GM19455 (cell line): ENCODE results near the gene CFAP410.
"Not testable (repeated sequence)": the region's sequence is repeated elsewhere in the genome, so short reads cannot be mapped to it uniquely, and the experiment has no call there.

Source experiments
- ATAC-seq: cut with Tn5 transposase; IDR thresholded peaks from one replicate; pipeline ENCODE4 v1.9.1; 2021; ENCODE audit not compliant: unreplicated experiment

The CFAP410 gene

GRCh38 chr21:44351535-44352252 is 12.5 kb upstream of the CFAP410 start:
- ATAC-seq: no peak

- ATAC-seq: no peak
Observed at GRCh38 chr21:44350773-44351481, 11.7 kb upstream of the CFAP410 start.

- no peak for ATAC-seq
Observed at GRCh38 chr21:44349847-44350772, 10.9 kb upstream of the CFAP410 start.

- no peak for ATAC-seq
Observed at GRCh38 chr21:44349416-44349846, 10.2 kb upstream of the CFAP410 start.

GRCh38 chr21:44348861-44349260 is 9.7 kb upstream of the CFAP410 start:
- no peak for ATAC-seq

DNA sequence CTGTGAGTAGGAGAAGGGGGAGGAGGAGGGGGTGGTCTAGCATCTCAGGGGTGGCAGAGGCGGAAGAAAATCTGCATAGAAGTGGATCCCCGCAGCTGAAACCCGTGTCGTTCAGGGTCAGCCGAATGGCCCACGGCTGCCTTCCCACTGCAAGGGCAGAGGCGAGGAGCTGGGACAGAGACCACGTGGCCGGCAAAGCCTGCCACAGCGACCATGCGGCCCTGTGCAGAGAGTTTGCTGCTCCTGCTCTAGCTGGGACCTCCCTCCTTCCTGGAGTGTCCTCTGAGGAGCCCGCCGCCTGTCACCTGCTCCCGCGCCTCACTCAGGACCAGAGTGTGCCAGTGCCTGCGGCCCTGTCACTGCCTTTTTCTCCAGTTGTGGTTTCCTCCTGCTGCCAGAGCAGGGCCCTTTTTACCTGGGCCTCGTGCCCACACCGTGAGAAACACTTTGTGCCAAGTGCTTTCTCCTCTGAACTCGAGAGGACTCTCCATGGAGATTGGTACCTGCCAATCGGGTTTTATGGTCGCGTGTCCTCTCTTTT is 8.8 kb upstream of the CFAP410 start:
- no peak for ATAC-seq

DNA sequence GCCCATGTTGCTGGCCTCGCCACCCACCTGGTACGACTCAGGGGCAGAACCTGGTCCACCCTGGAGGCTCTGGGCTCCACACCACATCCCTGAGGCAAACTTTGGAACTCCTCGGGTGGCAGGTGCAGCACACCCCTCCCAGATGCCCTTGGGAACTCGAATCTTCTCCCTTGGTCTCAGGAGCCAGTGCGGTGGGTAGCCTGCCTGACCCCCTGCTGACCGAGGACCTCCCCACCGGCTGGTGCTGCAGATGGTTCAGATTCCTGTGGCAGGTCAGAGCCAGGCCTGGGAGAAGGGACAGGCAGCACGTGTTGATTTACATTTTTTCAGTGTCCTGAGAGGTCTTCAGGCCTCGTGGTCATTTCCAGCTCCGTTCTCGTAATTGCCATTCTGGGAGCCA is 6.3 kb upstream of the CFAP410 start:
- ATAC-seq: no peak

GRCh38 chr21:44344541-44345183 is 5.5 kb upstream of the CFAP410 start:
- ATAC-seq: no peak

DNA sequence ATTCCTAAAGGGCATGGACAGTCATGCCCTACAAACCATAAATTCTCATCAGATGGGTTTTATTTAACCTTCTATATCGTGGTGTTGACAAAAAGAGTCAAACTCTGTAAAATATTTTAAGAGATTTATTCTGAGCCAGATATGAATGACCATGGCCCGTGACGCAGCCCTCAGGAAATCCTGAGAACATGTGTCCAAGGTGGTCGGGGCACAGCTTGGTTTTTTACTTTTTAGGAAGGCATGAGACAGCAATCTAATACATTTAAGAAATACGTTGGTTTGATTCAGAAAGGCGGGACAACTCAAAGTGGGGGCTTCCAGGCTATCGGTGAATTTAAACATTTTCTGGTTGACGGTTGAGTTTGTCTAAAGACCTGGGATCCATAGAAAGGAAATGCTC is 3.8 kb upstream of the CFAP410 start:
- ATAC-seq: not testable (repeated sequence)

GRCh38 chr21:44341726-44342458 is 2.7 kb upstream of the CFAP410 start:
- not testable (repeated sequence) for ATAC-seq

GRCh38 chr21:44337941-44338895 is 972 bp downstream of the CFAP410 start:
- no peak for ATAC-seq

DNA sequence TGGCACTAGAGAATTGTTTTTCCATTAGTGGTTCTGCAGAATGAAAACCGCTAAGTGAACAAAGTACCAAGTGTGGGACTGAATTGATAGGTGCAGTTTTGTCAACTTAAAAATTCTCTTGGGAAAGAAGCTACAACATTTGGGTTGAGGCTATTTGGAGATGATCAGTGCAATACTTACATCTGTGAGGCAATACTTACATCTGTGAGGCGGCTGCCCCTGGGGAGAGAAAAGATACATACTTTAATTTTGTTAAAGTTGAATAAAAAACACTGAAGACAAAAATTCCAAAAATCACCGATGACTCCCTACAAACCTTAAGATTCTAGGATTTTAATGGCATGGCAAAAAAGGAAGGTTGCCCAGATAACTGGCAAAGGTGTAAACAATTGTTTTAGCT is 1.7 kb downstream of the CFAP410 start:
- no peak for ATAC-seq

DNA sequence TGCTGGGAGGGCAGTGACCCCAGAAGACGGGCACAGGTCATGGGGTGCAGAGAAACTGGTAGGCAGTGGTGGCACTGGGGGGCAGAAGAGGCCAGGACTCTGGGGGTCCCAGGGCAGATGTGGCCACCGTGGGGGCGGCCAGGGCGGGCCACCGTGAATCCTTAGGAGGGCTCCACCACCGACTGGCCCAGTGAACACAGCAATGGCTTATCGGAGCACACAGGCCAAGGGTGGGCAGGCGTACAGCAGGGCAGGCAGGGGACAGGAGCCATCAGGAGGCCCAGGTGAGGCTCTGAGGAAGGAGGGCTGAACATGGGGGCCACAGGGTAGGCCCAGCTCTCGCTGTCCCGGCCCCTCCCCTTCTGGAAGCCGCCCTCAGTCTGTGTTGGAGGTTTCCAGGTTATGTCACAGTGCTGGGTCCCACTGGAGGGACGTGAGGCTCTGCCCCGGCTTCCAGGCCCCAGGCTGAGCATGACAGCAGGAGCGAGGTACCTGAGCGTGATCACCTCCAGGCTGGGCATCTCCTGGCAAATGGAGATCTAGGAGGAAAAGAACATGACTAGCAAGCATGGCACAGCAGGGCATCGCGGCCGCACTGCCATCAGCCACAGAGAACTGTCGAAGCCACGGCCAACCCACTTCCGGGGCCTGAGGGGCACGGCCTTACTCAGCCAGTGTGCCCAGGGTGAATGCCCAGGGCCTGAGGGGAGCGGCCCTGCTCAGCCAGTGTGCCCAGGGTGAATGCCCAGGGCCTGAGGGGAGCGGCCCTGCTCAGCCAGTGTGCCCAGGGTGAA is 3.7 kb downstream of the CFAP410 start:
- no peak for ATAC-seq

DNA sequence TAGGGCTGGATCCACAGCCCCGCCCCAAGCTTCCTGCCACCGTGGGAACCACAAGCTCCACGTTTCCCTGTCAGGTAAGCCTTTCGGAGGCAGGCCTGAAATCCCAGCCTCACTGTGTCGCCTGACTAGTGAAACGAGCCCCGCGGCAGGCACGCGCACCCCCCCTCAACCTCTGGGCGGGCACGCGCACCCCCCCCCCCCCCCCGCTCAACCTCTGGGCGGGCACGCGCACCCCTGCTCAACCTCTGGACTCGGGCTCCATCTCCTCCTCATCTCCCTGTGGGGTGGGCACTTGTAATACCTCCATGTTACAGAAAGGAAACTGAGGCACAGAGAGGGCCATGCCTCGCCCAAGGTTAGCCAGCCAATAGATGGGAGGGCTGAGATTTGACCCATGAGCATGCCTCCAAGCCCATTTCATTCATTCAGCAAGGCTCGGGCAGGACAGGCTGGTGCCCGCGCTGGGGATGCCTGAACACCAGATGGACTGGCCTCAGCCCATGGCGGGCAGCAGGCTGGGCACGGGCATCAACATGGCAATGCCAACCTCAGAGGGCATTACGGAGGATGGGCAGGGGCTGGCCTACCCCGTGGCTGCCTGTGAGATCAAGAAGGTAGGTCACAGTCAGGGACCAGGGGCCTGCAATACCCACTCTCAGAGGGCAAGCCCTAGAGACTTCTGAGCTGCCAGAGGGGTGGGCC is 4.7 kb downstream of the CFAP410 start:
- no peak for ATAC-seq

DNA sequence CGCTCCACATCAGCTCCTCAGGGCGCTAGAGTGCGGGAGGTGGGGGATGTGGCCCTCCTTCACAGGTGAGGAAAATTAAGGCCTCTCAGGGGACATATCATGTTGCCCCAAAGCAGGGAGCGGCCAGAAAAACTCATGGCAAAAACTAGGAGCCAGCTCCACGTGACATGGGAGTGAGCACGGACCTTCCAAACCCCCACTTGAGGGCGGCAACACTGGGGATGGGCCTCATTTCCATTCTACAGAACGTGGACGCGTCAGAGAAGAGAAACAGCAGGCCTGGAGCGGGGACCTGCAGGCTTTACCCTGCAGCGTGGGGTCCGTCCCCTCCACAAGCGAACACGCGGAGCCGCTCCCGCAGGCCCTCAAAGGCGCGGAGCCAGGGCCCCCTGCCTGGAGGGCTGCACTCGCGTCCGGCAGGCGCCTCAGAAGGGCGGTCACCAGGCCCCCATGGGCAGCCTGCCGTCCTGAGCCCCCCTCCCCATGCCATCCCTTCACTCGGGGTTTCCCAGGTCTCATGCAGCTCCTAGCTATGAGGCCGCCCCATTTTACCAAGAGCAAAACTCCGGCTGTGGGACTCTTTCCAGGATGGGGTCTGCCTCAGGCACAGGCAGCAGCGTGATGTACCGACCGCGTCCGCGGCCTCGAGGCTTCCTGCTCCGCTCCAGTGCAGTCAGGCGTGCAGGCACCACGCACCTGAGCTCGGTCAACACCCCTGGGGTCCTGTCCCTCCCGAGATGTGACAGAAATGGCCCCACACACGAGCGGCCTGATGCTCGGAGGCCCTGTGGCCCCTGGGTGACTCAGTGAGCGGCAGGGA is 5.5 kb downstream of the CFAP410 start:
- ATAC-seq: no peak

GRCh38 chr21:44332965-44333364 is 6.2 kb downstream of the CFAP410 start:
- no peak for ATAC-seq

DNA sequence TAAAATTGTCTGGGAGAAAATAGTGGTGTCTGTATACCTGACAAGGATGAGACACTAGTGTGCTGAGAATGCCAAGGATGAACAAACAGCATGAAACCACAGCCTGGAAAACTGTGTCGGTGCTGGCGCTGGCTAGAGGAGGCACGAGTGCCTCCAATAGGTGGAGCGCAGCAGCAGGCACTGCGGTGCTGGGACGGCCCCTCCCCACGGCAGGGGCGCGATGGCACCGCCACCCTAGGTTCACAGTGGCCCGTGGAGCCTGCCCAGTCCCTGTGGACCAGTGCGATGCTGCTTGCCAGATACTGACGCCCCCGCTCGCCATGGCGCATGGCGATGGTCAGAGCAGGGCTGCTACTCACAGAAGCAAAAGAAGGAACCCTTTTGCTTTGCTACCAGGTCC is 6.8 kb downstream of the CFAP410 start:
- ATAC-seq: no peak
